ENCODE data around the gene HELQ.

The HELQ gene

GRCh38 chr4:83370640-83370906, 85.0 kb downstream of the HELQ start:
- no peak for DNase-seq

GRCh38 chr4:83369831-83370639, 85.6 kb downstream of the HELQ start:
- no peak for DNase-seq

GRCh38 chr4:83364312-83364711, 91.3 kb downstream of the HELQ start:
- no peak for DNase-seq

GRCh38 chr4:83362492-83363329, 92.9 kb downstream of the HELQ start:
- no peak for DNase-seq

- no peak for DNase-seq
Measured at GRCh38 chr4:83361416-83362103, 94.1 kb downstream of the HELQ start.

GRCh38 chr4:83360018-83360417, 95.6 kb downstream of the HELQ start:
- DNase-seq, result no peak

- DNase-seq, result no peak
Measured at GRCh38 chr4:83358410-83358809, 97.2 kb downstream of the HELQ start.
